ENCODE data around the gene ROBO1.
"Not testable (repeated sequence)": the region's sequence is repeated elsewhere in the genome, so short reads cannot be mapped to it uniquely, and the experiment has no call there.

The ROBO1 gene

DNA sequence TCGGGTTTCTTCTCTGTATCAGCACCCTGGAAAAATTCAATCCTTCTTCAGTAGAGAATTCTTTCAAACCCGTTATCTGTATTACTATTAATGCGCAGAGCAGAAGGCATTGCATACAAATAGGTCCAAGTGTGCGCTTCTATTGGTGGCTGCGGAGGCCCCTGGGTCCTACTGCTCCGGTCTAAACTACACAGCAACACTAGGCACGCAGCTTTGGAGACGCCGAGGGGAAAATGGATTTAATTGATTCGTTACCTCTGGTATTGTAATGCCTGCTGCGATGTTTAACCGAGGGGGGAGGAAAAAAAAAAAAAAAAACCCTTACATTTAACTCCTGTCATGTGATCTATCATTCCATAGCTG is at the start of gene ROBO1:
Gene ROBO1, minus strand, starts transcription at position 94 of the 363 bp plus-strand sequence.
- no peak for DNase-seq (ENCODE audit: low spot score)

GRCh38 chr3:79817224-79817623 is 49.4 kb upstream of the ROBO1 start:
- DNase-seq (ENCODE audit: low spot score): no peak

- no peak for DNase-seq (ENCODE audit: low spot score)
Observed at GRCh38 chr3:79815478-79815877, 47.7 kb upstream of the ROBO1 start.

GRCh38 chr3:79810581-79810980 is 42.8 kb upstream of the ROBO1 start:
- no peak for DNase-seq (ENCODE audit: low spot score)

DNA sequence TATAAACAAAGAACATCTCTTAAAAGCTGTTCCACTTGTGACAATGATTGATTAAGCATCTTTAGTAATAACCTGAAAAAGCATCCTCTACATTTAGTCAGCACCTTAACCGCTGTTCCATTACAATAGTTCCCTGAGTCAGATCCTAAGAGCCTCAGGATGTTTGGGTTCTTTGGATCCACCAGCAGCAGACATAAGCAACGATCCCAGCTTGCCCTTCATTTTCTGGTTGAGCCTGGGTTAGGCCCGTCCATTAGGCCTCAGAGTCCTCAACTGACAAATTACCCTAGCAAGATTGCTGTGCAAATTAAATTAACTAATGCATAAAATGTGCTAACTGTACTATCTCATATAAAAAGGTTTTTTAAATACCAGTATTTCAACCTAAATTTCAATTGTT is 42.3 kb upstream of the ROBO1 start:
- no peak for DNase-seq (ENCODE audit: low spot score)

GRCh38 chr3:79809106-79809505 is 41.3 kb upstream of the ROBO1 start:
- DNase-seq (ENCODE audit: low spot score): no peak

- no peak for DNase-seq (ENCODE audit: low spot score)
Observed at GRCh38 chr3:79808515-79808914, 40.7 kb upstream of the ROBO1 start.

GRCh38 chr3:79790177-79790576 is 22.4 kb upstream of the ROBO1 start:
- not testable (repeated sequence) for DNase-seq (ENCODE audit: low spot score)

DNA sequence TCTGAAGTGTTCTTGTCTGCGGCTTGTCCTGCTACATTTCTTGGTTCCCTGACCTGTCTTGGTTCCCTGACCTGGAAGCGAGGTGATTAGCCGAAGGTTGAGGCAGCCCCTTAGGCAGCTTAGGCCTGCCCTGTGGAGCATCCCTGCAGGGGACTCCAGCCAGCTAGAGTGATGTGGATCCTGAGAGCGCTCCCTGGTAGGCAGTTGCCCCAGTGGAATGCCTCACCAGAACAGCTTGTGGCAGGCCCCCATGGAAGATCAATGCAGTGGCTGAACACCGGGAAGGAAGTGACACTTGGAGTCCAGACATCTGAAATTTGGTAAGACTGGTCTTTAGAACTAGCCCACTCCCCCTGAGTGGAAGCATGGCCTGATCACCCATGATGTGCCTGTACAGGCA is 5.5 kb upstream of the ROBO1 start:
- DNase-seq (ENCODE audit: low spot score): no peak

DNA sequence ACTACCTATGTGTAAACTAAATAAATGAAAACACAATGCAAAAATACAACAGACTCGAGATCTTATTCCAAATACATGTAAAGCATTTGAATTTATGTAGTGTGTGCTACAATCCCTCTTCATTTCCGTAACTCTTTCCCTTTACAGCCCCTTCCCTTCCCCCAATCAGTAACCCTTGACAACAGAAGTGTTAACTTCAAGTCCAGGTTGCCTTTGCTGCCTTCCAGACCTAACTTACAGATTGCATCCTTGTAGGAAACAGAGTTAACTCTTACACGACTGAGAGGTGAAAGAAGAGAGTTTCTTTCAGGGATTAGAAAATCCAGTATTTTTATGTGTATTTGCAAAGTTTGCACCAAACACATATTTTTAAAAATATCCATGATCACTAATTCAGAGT is 1.4 kb upstream of the ROBO1 start:
- no peak for DNase-seq (ENCODE audit: low spot score)

- DNase-seq (ENCODE audit: low spot score): no peak
Observed at GRCh38 chr3:79767194-79767904, 449 bp downstream of the ROBO1 start.

DNA sequence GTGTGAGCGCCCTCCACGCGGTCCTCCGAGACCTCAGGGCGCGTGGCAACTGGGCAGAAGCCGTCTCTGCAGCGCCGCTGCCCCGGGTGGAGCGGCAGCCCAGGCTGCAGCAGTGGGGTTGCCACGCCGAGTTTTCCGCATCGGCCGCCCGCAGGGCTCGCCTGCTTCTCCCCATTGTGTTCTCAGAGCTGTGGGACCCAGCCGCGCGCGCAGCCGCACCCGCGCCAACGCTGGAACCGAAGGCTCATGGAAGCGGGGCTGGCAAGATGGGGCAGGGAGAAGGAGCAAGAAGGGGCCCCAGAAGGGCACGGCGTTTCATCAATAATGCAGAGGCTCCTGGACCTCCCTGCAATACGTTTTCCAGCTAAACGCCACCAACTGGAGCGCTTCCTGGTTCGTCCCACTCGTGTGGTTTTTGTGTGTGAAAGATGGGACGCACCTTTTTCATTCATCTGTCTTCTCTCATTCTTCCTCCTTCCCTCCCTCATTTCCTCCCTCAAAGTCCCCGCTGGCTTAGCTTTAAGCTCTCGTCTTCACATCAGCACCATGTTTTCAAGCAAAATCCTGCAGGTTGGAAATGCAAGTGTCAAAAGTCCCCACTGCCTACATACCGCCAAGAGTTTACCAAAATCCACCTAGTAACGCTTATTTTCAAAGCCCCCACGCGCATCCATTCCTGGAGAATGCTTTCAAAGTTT is 1.2 kb downstream of the ROBO1 start:
- DNase-seq (ENCODE audit: low spot score): no peak

DNA sequence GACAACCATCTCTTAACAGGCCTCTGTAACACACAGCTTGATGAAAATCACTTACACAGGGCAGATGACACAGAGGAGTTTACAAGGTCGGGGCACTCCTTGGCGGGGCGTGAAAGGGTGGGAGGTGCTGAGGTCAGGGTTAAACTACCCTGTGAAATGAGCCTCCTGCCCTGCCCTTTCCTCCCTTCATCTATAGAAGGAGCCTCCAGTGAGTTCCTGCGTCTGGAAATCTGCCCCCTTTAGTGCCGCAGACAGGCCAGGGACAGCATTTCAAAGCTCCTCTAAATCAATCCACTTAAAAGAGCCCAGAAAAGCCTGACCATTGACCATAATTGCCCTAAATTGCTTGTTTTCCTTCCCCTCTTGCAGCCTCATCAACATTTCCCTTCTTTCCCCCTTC is 1.9 kb downstream of the ROBO1 start:
- no peak for DNase-seq (ENCODE audit: low spot score)

DNA sequence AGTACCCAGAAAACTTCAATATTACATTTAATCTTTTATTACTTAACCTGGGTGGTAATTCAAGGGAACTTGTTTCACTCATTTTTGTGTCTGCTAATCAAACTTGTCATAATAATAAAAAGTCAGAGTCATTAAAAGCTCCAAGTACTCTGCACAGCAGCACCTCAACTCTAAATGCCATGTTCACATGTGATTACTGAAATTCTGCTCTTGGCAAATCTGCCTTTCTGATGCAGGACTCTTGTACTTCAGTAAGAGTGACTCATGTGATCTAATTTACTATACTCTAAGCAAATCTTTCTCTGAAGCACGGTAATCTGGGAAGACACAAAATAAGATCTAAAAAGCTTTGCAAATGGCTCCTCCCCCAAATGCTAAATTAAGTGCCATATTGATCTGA is 6.4 kb downstream of the ROBO1 start:
- no peak for DNase-seq (ENCODE audit: low spot score)

GRCh38 chr3:79751703-79752102 is 16.1 kb downstream of the ROBO1 start:
- no peak for DNase-seq (ENCODE audit: low spot score)

- DNase-seq (ENCODE audit: low spot score): no peak
Observed at GRCh38 chr3:79737530-79737929, 30.3 kb downstream of the ROBO1 start.

GRCh38 chr3:79729096-79729495 is 38.7 kb downstream of the ROBO1 start:
- DNase-seq (ENCODE audit: low spot score): no peak

- no peak for DNase-seq (ENCODE audit: low spot score)
Observed at GRCh38 chr3:79726786-79727185, 41.0 kb downstream of the ROBO1 start.

GRCh38 chr3:79724206-79724605 is 43.6 kb downstream of the ROBO1 start:
- DNase-seq (ENCODE audit: low spot score): no peak

- DNase-seq (ENCODE audit: low spot score): no peak
Observed at GRCh38 chr3:79690072-79690471, 77.7 kb downstream of the ROBO1 start.

GRCh38 chr3:79685108-79685507 is 82.7 kb downstream of the ROBO1 start:
- no peak for DNase-seq (ENCODE audit: low spot score)

- no peak for DNase-seq (ENCODE audit: low spot score)
Observed at GRCh38 chr3:79684041-79684440, 83.8 kb downstream of the ROBO1 start.

- DNase-seq (ENCODE audit: low spot score): no peak
Observed at GRCh38 chr3:79672731-79673130, 95.1 kb downstream of the ROBO1 start.

- no peak for DNase-seq (ENCODE audit: low spot score)
Observed at GRCh38 chr3:79672075-79672474, 95.7 kb downstream of the ROBO1 start.

Data from hepatic stellate cell (primary cell).